ENCODE data around the gene ARHGEF33. TPM values are rescaled to one million over a fixed set of nuclear protein-coding genes. Genes with fewer than 3 reads are reported as not detected.

The ARHGEF33 gene
- total RNA-seq, 1 donor from 2014 or later: 1.3 TPM

GRCh38 chr2:38959466-38959865 is 69.8 kb downstream of the ARHGEF33 start:
- DNase-seq (no peak), ATAC-seq (no peak)
- TF ChIP-seq, protein P1, sequence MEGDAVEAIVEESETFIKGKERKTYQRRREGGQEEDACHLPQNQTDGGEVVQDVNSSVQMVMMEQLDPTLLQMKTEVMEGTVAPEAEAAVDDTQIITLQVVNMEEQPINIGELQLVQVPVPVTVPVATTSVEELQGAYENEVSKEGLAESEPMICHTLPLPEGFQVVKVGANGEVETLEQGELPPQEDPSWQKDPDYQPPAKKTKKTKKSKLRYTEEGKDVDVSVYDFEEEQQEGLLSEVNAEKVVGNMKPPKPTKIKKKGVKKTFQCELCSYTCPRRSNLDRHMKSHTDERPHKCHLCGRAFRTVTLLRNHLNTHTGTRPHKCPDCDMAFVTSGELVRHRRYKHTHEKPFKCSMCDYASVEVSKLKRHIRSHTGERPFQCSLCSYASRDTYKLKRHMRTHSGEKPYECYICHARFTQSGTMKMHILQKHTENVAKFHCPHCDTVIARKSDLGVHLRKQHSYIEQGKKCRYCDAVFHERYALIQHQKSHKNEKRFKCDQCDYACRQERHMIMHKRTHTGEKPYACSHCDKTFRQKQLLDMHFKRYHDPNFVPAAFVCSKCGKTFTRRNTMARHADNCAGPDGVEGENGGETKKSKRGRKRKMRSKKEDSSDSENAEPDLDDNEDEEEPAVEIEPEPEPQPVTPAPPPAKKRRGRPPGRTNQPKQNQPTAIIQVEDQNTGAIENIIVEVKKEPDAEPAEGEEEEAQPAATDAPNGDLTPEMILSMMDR (IDR thresholded peaks at IDR 0.05): no peak
- Histone ChIP-seq H3K9me3 (no peaks in the 10 kb centered on the region), H3K4me3 (peak overlapping the region; percentile 41), H3K36me3 (no peaks in the 10 kb centered on the region), H3K27ac (no peak overlapping the region), H3K4me1 (no peaks in the 10 kb centered on the region), H3K27me3 (no peaks in the 10 kb centered on the region)
- intact Hi-C loops (cut with DNase I): no loop called here

GRCh38 chr2:38959938-38960608 is 70.4 kb downstream of the ARHGEF33 start:
- no peaks in the 10 kb centered on the region for H3K9me3 ChIP-seq
- TF ChIP-seq, protein P1 (IDR thresholded peaks at IDR 0.05): peak; percentile 14
- no peaks in the 10 kb centered on the region for H3K27me3 ChIP-seq
- H3K4me1 ChIP-seq: no peaks in the 10 kb centered on the region
- no peak overlapping the region for H3K27ac ChIP-seq
- H3K36me3 ChIP-seq: no peaks in the 10 kb centered on the region
- ATAC-seq: peak; percentile 94
- peak; percentile 85 for DNase-seq
- intact Hi-C loops (cut with DNase I): no loop called here
- peak overlapping the region; percentile 41 for H3K4me3 ChIP-seq

GRCh38 chr2:38960609-38961320 is 71.1 kb downstream of the ARHGEF33 start:
- no peaks in the 10 kb centered on the region for H3K4me1 ChIP-seq
- no peak overlapping the region for H3K27ac ChIP-seq
- no peaks in the 10 kb centered on the region for H3K27me3 ChIP-seq
- peak overlapping the region; percentile 41 for H3K4me3 ChIP-seq
- DNase-seq: no peak
- TF ChIP-seq, protein P1 (IDR thresholded peaks at IDR 0.05): no peak
- no peaks in the 10 kb centered on the region for H3K9me3 ChIP-seq
- intact Hi-C loops (cut with DNase I): no loop called here
- peak; percentile 5 for ATAC-seq
- H3K36me3 ChIP-seq: no peaks in the 10 kb centered on the region

DNA sequence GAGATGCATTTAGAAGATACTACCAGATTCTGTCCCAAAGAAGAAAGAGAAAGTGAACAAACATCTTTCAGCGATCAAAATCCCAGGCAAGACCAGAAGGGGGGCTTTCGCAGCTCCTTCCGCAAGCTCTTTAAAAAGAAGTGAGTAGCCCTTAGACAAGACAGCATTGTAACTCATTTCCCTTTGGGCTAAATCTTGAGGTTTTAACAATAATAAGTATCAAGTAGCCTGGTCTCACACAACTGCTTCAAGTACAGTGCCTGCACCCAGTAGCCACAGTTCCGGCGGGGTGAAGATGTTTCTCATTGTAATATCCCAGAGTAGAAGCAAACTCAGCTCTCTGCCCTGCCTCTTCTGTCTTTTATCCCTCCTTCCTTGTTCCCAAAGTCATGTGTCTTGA is 76.3 kb downstream of the ARHGEF33 start:
- TF ChIP-seq, protein P1 (IDR thresholded peaks at IDR 0.05): no peak
- no peaks in the 10 kb centered on the region for H3K36me3 ChIP-seq

GRCh38 chr2:38966678-38967077 is 77.0 kb downstream of the ARHGEF33 start:
- no peak overlapping the region for H3K4me3 ChIP-seq
- no peak for DNase-seq
- H3K36me3 ChIP-seq: no peaks in the 10 kb centered on the region
- no peak for ATAC-seq
- no peaks in the 10 kb centered on the region for H3K9me3 ChIP-seq
- no peaks in the 10 kb centered on the region for H3K4me1 ChIP-seq
- TF ChIP-seq, protein P1 (IDR thresholded peaks at IDR 0.05): no peak
- no peaks in the 10 kb centered on the region for H3K27me3 ChIP-seq
- intact Hi-C loops (cut with DNase I): no loop called here
- no peak overlapping the region for H3K27ac ChIP-seq

More for the DNA sequence above, 76.3 kb downstream of the ARHGEF33 start:
- Histone ChIP-seq H3K9me3 (no peaks in the 10 kb centered on the region), H3K27ac (no peak overlapping the region), H3K4me1 (no peaks in the 10 kb centered on the region), H3K27me3 (no peaks in the 10 kb centered on the region), H3K4me3 (no peak overlapping the region)
- intact Hi-C loops (cut with DNase I): no loop called here
- DNase-seq (no peak), ATAC-seq (no peak)

All from upper lobe of right lung (tissue), 1 donor.